Lower leg skin (tissue), 4 donors: ENCODE measurements around the gene CILP. TPM values are rescaled to one million over a fixed set of nuclear protein-coding genes. Genes with fewer than 3 reads are reported as not detected.

Source experiments
- DNase-seq, 2 donors: peaks; one replicate each; pipeline ENCODE4 v3.0.0-alpha.2; 2019; ENCODE audit warnings: low spot score in 2 of 2
- H3K4me3 ChIP-seq: fragments of 200-600 bp; sonication (generic); 2 replicates; pipeline ENCODE4 v1.5.1; 2017; ENCODE audit warnings: mild to moderate bottlenecking, low read depth; ENCODE audit not compliant: poor library complexity, severe bottlenecking
- CTCF ChIP-seq, 3 donors: fragments of 450-650 bp; IDR thresholded peaks; one replicate each; pipeline ENCODE4 v1.5.1; 2016; ENCODE audit warnings: antibody characterized with exemption in 3 of 3, mild to moderate bottlenecking in 3 of 3, moderate library complexity in 2 of 3
- POLR2A ChIP-seq, 2 donors: fragments of 450-650 bp; IDR thresholded peaks; one replicate each; pipeline ENCODE4 v1.6.1; 2016 to 2017; ENCODE audit warnings: antibody characterized with exemption in 2 of 2, mild to moderate bottlenecking in 1 of 2, moderate library complexity in 1 of 2
- WGBS, 2 donors: methylation state at CpG; one replicate each; pipeline ENCODE4 v1.1.5; 2018; 5-methylcytosine and 5-hydroxymethylcytosine counted together
- intact Hi-C: fragments of 100-400 bp; cut with DNase I; formaldehyde crosslinking; loops from one replicate; pipeline ENCODE4 v1.15.0; 2023; ENCODE audit warnings: low total_unique reads
- total RNA-seq, 4 donors: library from RNA; depleted of rRNA; stranded (reverse); fragments of >200 nt; gene quantifications; one replicate each; pipeline ENCODE4 v1.1.0, GENCODE V29; 2016

CILP gene
- total RNA-seq, 4 donors from 2014 or later = 3.9 to 66.8 (median 9.3) TPM

- WGBS, 2 donors = 74 to 77% methylated on average over 5 of the region's 5 CpGs
- no peak for DNase-seq
- intact Hi-C loops = loop anchor here (5.0 kb wide), 1 partner anchor 1290 kb away; the partner anchor contains the start of gene RPL4
- TF ChIP-seq POLR2A (IDR thresholded peaks at IDR 0.05) (no peak), CTCF (IDR thresholded peaks at IDR 0.05) (no peak)
- H3K4me3 ChIP-seq = no peak overlapping the region
Measured at GRCh38 chr15:65212097-65212496, 824 bp upstream of the CILP start.

- intact Hi-C loops = loop anchor here (5.0 kb wide), 1 partner anchor 1291 kb away; the partner anchor contains the start of gene RPL4
- DNase-seq = peak in 1 of 2 donors; percentile 42
- TF ChIP-seq POLR2A (IDR thresholded peaks at IDR 0.05) = no peak
- no peak for TF ChIP-seq CTCF (IDR thresholded peaks at IDR 0.05)
- H3K4me3 ChIP-seq = no peak overlapping the region
- 54 to 55% methylated on average over 6 of the region's 6 CpGs for WGBS, 2 donors
Measured at GRCh38 chr15:65211482-65211982, 259 bp upstream of the CILP start.

- WGBS, 2 donors = 64 to 75% methylated on average over 17 of the region's 17 CpGs
- no peak overlapping the region for H3K4me3 ChIP-seq
- intact Hi-C loops = loop anchor here (5.0 kb wide), 1 partner anchor 1292 kb away; the partner anchor contains the start of gene RPL4
- TF ChIP-seq POLR2A (IDR thresholded peaks at IDR 0.05) = no peak
- no peak for TF ChIP-seq CTCF (IDR thresholded peaks at IDR 0.05)
- DNase-seq = no peak
Measured at GRCh38 chr15:65209701-65210643, 1.3 kb downstream of the CILP start.

GRCh38 chr15:65208647-65209046, 2.6 kb downstream of the CILP start:
- 96 to 100% methylated on average over 2 of the region's 2 CpGs for WGBS, 2 donors
- H3K4me3 ChIP-seq = no peak overlapping the region
- intact Hi-C loops = no loop called here
- no peak for DNase-seq
- TF ChIP-seq POLR2A (IDR thresholded peaks at IDR 0.05) (no peak), CTCF (IDR thresholded peaks at IDR 0.05) (no peak)

GRCh38 chr15:65207280-65207840, 3.9 kb downstream of the CILP start:
- TF ChIP-seq CTCF (IDR thresholded peaks at IDR 0.05) (no peak), POLR2A (IDR thresholded peaks at IDR 0.05) (no peak)
- no peak for DNase-seq
- intact Hi-C loops = no loop called here
- no peak overlapping the region for H3K4me3 ChIP-seq
- 61 to 65% methylated on average over 6 of the region's 6 CpGs for WGBS, 2 donors
